A549 (cell line): ENCODE measurements around the gene SLC25A40.

Experiments
- BHLHE40 ChIP-seq: IDR thresholded peaks from 2 replicates; pipeline ENCODE4 v1.6.1; 2012; ENCODE audit warnings: low read depth, low read length, inconsistent platforms
- CEBPB ChIP-seq, 2 experiments: fragments of >200 bp in 1 of 2; sonication (Bioruptor Twin) in 1 of 2; formaldehyde crosslinking in 1 of 2; IDR thresholded peaks; 2 replicates each; pipeline ENCODE4 v1.6.1; 2012 to 2016
- JUN ChIP-seq, 2 experiments: fragments of >200 bp; sonication (Bioruptor Twin); formaldehyde crosslinking; IDR thresholded peaks; 2 replicates in 1 of 2; 3 replicates in 1 of 2; pipeline ENCODE4 v1.6.1; 2016 to 2017
- KDM1A ChIP-seq: fragments of 200-600 bp; sonication (generic); IDR thresholded peaks from 2 replicates; pipeline ENCODE4 v1.6.1; 2016; ENCODE audit warnings: low read depth, mild to moderate bottlenecking
- RNF2 ChIP-seq: fragments of 200-600 bp; sonication (generic); IDR thresholded peaks from 2 replicates; pipeline ENCODE4 v1.6.1; 2016; ENCODE audit warnings: low read depth, mild to moderate bottlenecking, antibody characterized with exemption, moderate library complexity, borderline replicate concordance
- TF ChIP-seq, protein P1 (sequence below): fragments of >200 bp; sonication (Bioruptor Twin); formaldehyde crosslinking; IDR thresholded peaks from 3 replicates; pipeline ENCODE4 v1.5.1; 2016
- TF ChIP-seq, protein P2 (sequence below): fragments of 150-350 bp; IDR thresholded peaks from 2 replicates; pipeline ENCODE4 v1.6.1; 2014; ENCODE audit warnings: low read depth, mild to moderate bottlenecking, low read length

DNA sequence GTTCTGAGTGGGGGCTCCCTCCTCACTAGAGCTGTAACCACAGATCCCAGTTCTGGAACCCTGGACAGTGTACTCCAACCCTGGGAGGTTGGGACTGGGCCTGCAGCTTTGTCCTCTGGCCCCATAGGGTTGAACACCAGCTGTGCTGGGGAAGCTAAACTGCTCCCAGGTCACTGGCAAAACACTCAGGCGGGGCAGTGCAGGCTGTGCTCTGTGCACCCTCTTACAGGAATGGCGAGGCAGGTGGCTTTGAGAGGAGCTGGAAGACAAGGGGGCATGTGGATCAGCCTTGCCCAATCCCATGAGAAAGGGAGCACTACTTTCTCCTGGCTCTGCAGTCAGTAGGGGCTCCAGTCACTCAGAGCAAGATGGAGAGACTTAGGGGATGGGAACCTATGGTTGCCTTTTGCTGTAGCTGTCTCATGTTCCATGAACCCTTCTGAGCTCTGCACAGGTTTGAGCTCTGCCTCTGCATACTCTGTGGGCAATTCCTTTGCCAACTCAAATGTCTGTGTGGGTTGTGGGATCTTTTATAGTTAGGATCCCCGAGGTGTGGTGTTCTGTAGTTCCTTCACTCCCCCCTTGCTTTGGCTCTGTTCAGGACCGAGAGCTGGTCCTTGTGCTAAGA is 90.7 kb downstream of the SLC25A40 start:
- TF ChIP-seq JUN (IDR thresholded peaks at IDR 0.05) (no peak), RNF2 (no peak), KDM1A (no peak), CEBPB (IDR thresholded peaks at IDR 0.05) (no peak), BHLHE40 (no peak)
- TF ChIP-seq, protein P1, sequence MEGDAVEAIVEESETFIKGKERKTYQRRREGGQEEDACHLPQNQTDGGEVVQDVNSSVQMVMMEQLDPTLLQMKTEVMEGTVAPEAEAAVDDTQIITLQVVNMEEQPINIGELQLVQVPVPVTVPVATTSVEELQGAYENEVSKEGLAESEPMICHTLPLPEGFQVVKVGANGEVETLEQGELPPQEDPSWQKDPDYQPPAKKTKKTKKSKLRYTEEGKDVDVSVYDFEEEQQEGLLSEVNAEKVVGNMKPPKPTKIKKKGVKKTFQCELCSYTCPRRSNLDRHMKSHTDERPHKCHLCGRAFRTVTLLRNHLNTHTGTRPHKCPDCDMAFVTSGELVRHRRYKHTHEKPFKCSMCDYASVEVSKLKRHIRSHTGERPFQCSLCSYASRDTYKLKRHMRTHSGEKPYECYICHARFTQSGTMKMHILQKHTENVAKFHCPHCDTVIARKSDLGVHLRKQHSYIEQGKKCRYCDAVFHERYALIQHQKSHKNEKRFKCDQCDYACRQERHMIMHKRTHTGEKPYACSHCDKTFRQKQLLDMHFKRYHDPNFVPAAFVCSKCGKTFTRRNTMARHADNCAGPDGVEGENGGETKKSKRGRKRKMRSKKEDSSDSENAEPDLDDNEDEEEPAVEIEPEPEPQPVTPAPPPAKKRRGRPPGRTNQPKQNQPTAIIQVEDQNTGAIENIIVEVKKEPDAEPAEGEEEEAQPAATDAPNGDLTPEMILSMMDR: no peak
- TF ChIP-seq, protein P2, sequence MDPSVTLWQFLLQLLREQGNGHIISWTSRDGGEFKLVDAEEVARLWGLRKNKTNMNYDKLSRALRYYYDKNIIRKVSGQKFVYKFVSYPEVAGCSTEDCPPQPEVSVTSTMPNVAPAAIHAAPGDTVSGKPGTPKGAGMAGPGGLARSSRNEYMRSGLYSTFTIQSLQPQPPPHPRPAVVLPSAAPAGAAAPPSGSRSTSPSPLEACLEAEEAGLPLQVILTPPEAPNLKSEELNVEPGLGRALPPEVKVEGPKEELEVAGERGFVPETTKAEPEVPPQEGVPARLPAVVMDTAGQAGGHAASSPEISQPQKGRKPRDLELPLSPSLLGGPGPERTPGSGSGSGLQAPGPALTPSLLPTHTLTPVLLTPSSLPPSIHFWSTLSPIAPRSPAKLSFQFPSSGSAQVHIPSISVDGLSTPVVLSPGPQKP: no peak
